ENCODE measurements around the gene MIER1. TPM values are rescaled to one million over a fixed set of nuclear protein-coding genes. Genes with fewer than 3 reads are reported as not detected.

The MIER1 gene
- total RNA-seq, 4 donors from 2014 or later, result 39.4 to 56.5 (median 49.2) TPM

- TF ChIP-seq, protein P1, sequence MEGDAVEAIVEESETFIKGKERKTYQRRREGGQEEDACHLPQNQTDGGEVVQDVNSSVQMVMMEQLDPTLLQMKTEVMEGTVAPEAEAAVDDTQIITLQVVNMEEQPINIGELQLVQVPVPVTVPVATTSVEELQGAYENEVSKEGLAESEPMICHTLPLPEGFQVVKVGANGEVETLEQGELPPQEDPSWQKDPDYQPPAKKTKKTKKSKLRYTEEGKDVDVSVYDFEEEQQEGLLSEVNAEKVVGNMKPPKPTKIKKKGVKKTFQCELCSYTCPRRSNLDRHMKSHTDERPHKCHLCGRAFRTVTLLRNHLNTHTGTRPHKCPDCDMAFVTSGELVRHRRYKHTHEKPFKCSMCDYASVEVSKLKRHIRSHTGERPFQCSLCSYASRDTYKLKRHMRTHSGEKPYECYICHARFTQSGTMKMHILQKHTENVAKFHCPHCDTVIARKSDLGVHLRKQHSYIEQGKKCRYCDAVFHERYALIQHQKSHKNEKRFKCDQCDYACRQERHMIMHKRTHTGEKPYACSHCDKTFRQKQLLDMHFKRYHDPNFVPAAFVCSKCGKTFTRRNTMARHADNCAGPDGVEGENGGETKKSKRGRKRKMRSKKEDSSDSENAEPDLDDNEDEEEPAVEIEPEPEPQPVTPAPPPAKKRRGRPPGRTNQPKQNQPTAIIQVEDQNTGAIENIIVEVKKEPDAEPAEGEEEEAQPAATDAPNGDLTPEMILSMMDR (IDR thresholded peaks at IDR 0.05), result no peak
- TF ChIP-seq EP300 (IDR thresholded peaks at IDR 0.05) (no peak), POLR2A (IDR thresholded peaks at IDR 0.05; ENCODE audit: low read depth) (no peak), POLR2AphosphoS5 (IDR thresholded peaks at IDR 0.05) (no peak)
- Histone ChIP-seq H3K4me1 (peaks cover 13 to 90% (median 72%) of the 10 kb centered on the region in 4 donors), H3K9me3 (no peaks in the 10 kb centered on the region), H3K27me3 (no peaks in the 10 kb centered on the region), H3K4me3 (no peak overlapping the region), H3K36me3 (peaks cover 0 to 7% (median 2%) of the 10 kb centered on the region in 4 donors), H3K27ac (replicated peaks in 1 of 4) (no peak overlapping the region)
- no peak for DNase-seq (ENCODE audit: extremely low spot score)
- intact Hi-C loops (cut with DNase I), result no loop called here
- WGBS, result 75% methylated on average over 1 of the region's 1 CpG
Observed at GRCh38 chr1:66940981-66941380, 16.2 kb downstream of the MIER1 start.

GRCh38 chr1:66943361-66943969, 18.7 kb downstream of the MIER1 start:
- H3K27me3 ChIP-seq, result no peaks in the 10 kb centered on the region
- H3K4me3 ChIP-seq, result no peak overlapping the region
- peak overlapping the region in 3 of 4 donors; percentile 53 to 71 (median 71) for H3K27ac ChIP-seq (replicated peaks in 1 of 4)
- WGBS, result 76% methylated on average over 5 of the region's 5 CpGs
- peaks cover 20 to 78% (median 65%) of the 10 kb centered on the region in 4 donors for H3K4me1 ChIP-seq
- H3K9me3 ChIP-seq, result no peaks in the 10 kb centered on the region
- no peak for TF ChIP-seq POLR2A (IDR thresholded peaks at IDR 0.05; ENCODE audit: low read depth)
- TF ChIP-seq POLR2AphosphoS5 (IDR thresholded peaks at IDR 0.05), result no peak
- intact Hi-C loops (cut with DNase I), result no loop called here
- no peak for DNase-seq (ENCODE audit: extremely low spot score)
- H3K36me3 ChIP-seq, result peaks cover 0 to 32% (median 19%) of the 10 kb centered on the region in 4 donors

- Histone ChIP-seq H3K27ac (replicated peaks in 1 of 4) (peak overlapping the region; percentile 53 to 71 (median 66)), H3K9me3 (no peaks in the 10 kb centered on the region), H3K36me3 (peaks cover 0 to 39% (median 19%) of the 10 kb centered on the region in 4 donors), H3K27me3 (no peaks in the 10 kb centered on the region), H3K4me3 (no peak overlapping the region), H3K4me1 (peaks cover 24 to 76% (median 67%) of the 10 kb centered on the region in 4 donors)
- no peak for DNase-seq (ENCODE audit: extremely low spot score)
- 83% methylated on average over 7 of the region's 7 CpGs for WGBS
- TF ChIP-seq, protein P1 (IDR thresholded peaks at IDR 0.05), result no peak
- TF ChIP-seq POLR2AphosphoS5 (IDR thresholded peaks at IDR 0.05) (peak; percentile 31 to 35), POLR2A (IDR thresholded peaks at IDR 0.05; ENCODE audit: low read depth) (no peak), EP300 (IDR thresholded peaks at IDR 0.05) (no peak)
- intact Hi-C loops (cut with DNase I), result no loop called here
Observed at GRCh38 chr1:66944330-66945274, 19.8 kb downstream of the MIER1 start.

- H3K36me3 ChIP-seq, result peaks cover 0 to 42% (median 21%) of the 10 kb centered on the region in 4 donors
- no peak overlapping the region for H3K4me3 ChIP-seq
- H3K27ac ChIP-seq (replicated peaks in 1 of 4), result peak overlapping the region; percentile 15 to 71 (median 62)
- TF ChIP-seq POLR2A (IDR thresholded peaks at IDR 0.05; ENCODE audit: low read depth), result no peak
- TF ChIP-seq EP300 (IDR thresholded peaks at IDR 0.05), result no peak
- TF ChIP-seq, protein P1 (IDR thresholded peaks at IDR 0.05), result no peak
- TF ChIP-seq POLR2AphosphoS5 (IDR thresholded peaks at IDR 0.05), result no peak
- intact Hi-C loops (cut with DNase I), result no loop called here
- peaks cover 24 to 72% (median 63%) of the 10 kb centered on the region in 4 donors for H3K4me1 ChIP-seq
- no peak for DNase-seq (ENCODE audit: extremely low spot score)
- H3K27me3 ChIP-seq, result no peaks in the 10 kb centered on the region
- WGBS, result 88% methylated on average over 3 of the region's 3 CpGs
- H3K9me3 ChIP-seq, result no peaks in the 10 kb centered on the region
Observed at GRCh38 chr1:66945316-66945715, 20.5 kb downstream of the MIER1 start.

DNA sequence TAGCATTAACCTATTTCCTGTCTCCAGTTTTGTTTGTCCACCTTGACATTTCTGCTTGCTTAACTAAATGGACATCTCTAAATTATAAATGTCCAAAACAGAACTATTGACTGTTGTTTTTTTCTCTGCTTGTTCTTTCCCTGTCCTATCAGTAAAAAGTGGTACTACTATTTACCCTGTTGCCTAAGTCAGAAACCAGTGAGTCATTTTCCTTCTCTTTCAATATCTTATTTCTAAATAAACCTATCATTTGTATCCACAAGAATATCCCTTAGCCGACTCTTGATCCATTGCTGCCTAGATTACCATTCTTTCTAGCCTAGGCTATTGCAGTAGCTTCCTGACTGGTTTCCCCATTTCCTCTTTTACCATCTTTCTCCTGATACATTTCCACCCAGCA, 22.5 kb downstream of the MIER1 start:
- Histone ChIP-seq H3K9me3 (no peaks in the 10 kb centered on the region), H3K36me3 (peaks cover 11 to 60% (median 34%) of the 10 kb centered on the region in 4 donors), H3K27ac (replicated peaks in 1 of 4) (no peak overlapping the region), H3K27me3 (no peaks in the 10 kb centered on the region), H3K4me3 (no peak overlapping the region), H3K4me1 (peaks cover 18 to 53% (median 51%) of the 10 kb centered on the region in 4 donors)
- TF ChIP-seq, protein P1 (IDR thresholded peaks at IDR 0.05), result no peak
- TF ChIP-seq EP300 (IDR thresholded peaks at IDR 0.05) (no peak), POLR2AphosphoS5 (IDR thresholded peaks at IDR 0.05) (no peak), POLR2A (IDR thresholded peaks at IDR 0.05; ENCODE audit: low read depth) (no peak)
- intact Hi-C loops (cut with DNase I), result no loop called here
- no peak for DNase-seq (ENCODE audit: extremely low spot score)
- 86% methylated on average over 1 of the region's 1 CpG for WGBS
